HG03575 (cell line): Measurements from ENCODE around the gene HOXC10.

ENCODE experiments used
- ATAC-seq: cut with Tn5 transposase; IDR thresholded peaks from one replicate; pipeline ENCODE4 v1.9.1; 2021; ENCODE audit not compliant: unreplicated experiment, insufficient number of reproducible peaks, low FRiP score; ENCODE audit errors: extremely low read depth

HOXC10 gene

GRCh38 chr12:53961025-53961761, 23.8 kb upstream of the HOXC10 start:
- ATAC-seq = no peak

- no peak for ATAC-seq
Measured at GRCh38 chr12:53963005-53963404, 21.9 kb upstream of the HOXC10 start.

GRCh38 chr12:53963434-53964314, 21.3 kb upstream of the HOXC10 start:
- ATAC-seq = no peak

GRCh38 chr12:53964315-53964713, 20.6 kb upstream of the HOXC10 start:
- no peak for ATAC-seq

- ATAC-seq = no peak
Measured at GRCh38 chr12:53965281-53966084, 19.5 kb upstream of the HOXC10 start.

GRCh38 chr12:53966085-53966384, 18.9 kb upstream of the HOXC10 start:
- ATAC-seq = no peak

- no peak for ATAC-seq
Measured at GRCh38 chr12:53966385-53967133, 18.4 kb upstream of the HOXC10 start.

- ATAC-seq = no peak
Measured at GRCh38 chr12:53967421-53967925, 17.5 kb upstream of the HOXC10 start.

- ATAC-seq = no peak
Measured at GRCh38 chr12:53968214-53969127, 16.5 kb upstream of the HOXC10 start.

GRCh38 chr12:53969588-53970259, 15.2 kb upstream of the HOXC10 start:
- ATAC-seq = no peak

- ATAC-seq = no peak
Measured at GRCh38 chr12:53970451-53970850, 14.5 kb upstream of the HOXC10 start.

- ATAC-seq = no peak
Measured at GRCh38 chr12:53971129-53971528, 13.8 kb upstream of the HOXC10 start.

GRCh38 chr12:53971686-53972085, 13.3 kb upstream of the HOXC10 start:
- ATAC-seq = no peak

GRCh38 chr12:53972152-53972702, 12.7 kb upstream of the HOXC10 start:
- no peak for ATAC-seq

- ATAC-seq = no peak
Measured at GRCh38 chr12:53972722-53973235, 12.2 kb upstream of the HOXC10 start, which contains the start of gene HOXC11. HOXC11 (plus strand) TSS chr12:53973126; CDS start chr12:53973242, 116 bp downstream.

GRCh38 chr12:53973236-53974042, 11.5 kb upstream of the HOXC10 start:
- no peak for ATAC-seq
